ENCODE data around the gene DLG5.
"Not testable (repeated sequence)": the region's sequence is repeated elsewhere in the genome, so short reads cannot be mapped to it uniquely, and the experiment has no call there.

Gene DLG5

GRCh38 chr10:77763453-77764430 is 162.8 kb downstream of the DLG5 start:
- DNase-seq = no peak
- TF ChIP-seq GATA1 (IDR thresholded peaks at IDR 0.05; ENCODE audit: low read depth, low read length) = no peak
- no peak for TF ChIP-seq POLR2A (IDR thresholded peaks at IDR 0.05; ENCODE audit: low read length)

- not testable (repeated sequence) for DNase-seq
These were observed 168.1 kb downstream of the DLG5 start for GRCh38 chr10:77758406-77758805.

GRCh38 chr10:77756319-77757232 is 170.0 kb downstream of the DLG5 start:
- DNase-seq = peak; percentile 39 to 50

GRCh38 chr10:77746047-77746707 is 180.4 kb downstream of the DLG5 start:
- DNase-seq = no peak
- TF ChIP-seq POLR2A (IDR thresholded peaks at IDR 0.05; ENCODE audit: low read length) (no peak), GATA1 (IDR thresholded peaks at IDR 0.05; ENCODE audit: low read depth, low read length) (no peak)

More at GRCh38 chr10:77756319-77757232, 170.0 kb downstream of the DLG5 start:
- TF ChIP-seq POLR2A (IDR thresholded peaks at IDR 0.05; ENCODE audit: low read length) (no peak), GATA1 (IDR thresholded peaks at IDR 0.05; ENCODE audit: low read depth, low read length) (no peak)

- no peak for DNase-seq
- TF ChIP-seq GATA1 (IDR thresholded peaks at IDR 0.05; ENCODE audit: low read depth, low read length) = no peak
- no peak for TF ChIP-seq POLR2A (IDR thresholded peaks at IDR 0.05; ENCODE audit: low read length)
These were observed 182.3 kb downstream of the DLG5 start for GRCh38 chr10:77744245-77744644.

- no peak for TF ChIP-seq POLR2A (IDR thresholded peaks at IDR 0.05; ENCODE audit: low read length)
- no peak for TF ChIP-seq GATA1 (IDR thresholded peaks at IDR 0.05; ENCODE audit: low read depth, low read length)
- no peak for DNase-seq
These were observed 184.4 kb downstream of the DLG5 start for GRCh38 chr10:77742172-77742571.

GRCh38 chr10:77741746-77742145 is 184.8 kb downstream of the DLG5 start:
- DNase-seq = no peak
- TF ChIP-seq POLR2A (IDR thresholded peaks at IDR 0.05; ENCODE audit: low read length) (no peak), GATA1 (IDR thresholded peaks at IDR 0.05; ENCODE audit: low read depth, low read length) (no peak)

Measured in erythroblast (primary cell).